Type B pancreatic cell (in vitro differentiated cells): Measurements from ENCODE around the gene ZFYVE19. TPM values are rescaled to one million over a fixed set of nuclear protein-coding genes. Genes with fewer than 3 reads are reported as not detected.

Source experiments
- DNase-seq: peaks from one replicate; pipeline ENCODE4 v3.0.0; 2021; ENCODE audit warnings: mixed read lengths; ENCODE audit not compliant: unreplicated experiment; ENCODE audit errors: extremely low spot score
- H3K27ac Mint-ChIP-seq: 2 replicates; pipeline ENCODE4 v1.8.0; 2021; ENCODE audit warnings: mild to moderate bottlenecking, mixed read lengths
- H3K27me3 Mint-ChIP-seq: 2 replicates; pipeline ENCODE4 v1.8.0; 2021; ENCODE audit warnings: mixed read lengths
- H3K36me3 Mint-ChIP-seq: 2 replicates; pipeline ENCODE4 v1.8.0; 2021; ENCODE audit warnings: mixed read lengths
- H3K4me1 Mint-ChIP-seq: one replicate; pipeline ENCODE4 v1.8.0; 2021; ENCODE audit warnings: mixed read lengths; ENCODE audit not compliant: unreplicated experiment
- H3K4me3 Mint-ChIP-seq: 2 replicates; pipeline ENCODE4 v1.8.0; 2021; ENCODE audit warnings: mild to moderate bottlenecking, mixed read lengths
- H3K9me3 Mint-ChIP-seq: 2 replicates; pipeline ENCODE4 v1.8.0; 2021; ENCODE audit warnings: mixed read lengths
- CTCF ChIP-seq: fragments of 200-600 bp; sonication (generic); conservative IDR thresholded peaks from 2 replicates; pipeline ENCODE4 v1.5.0; 2021; ENCODE audit warnings: antibody characterized with exemption, mild to moderate bottlenecking
- total RNA-seq: library from RNA; stranded (reverse); gene quantifications from 2 replicates; pipeline ENCODE4 v1.2.1, GENCODE V29; 2021; ENCODE audit warnings: low replicate concordance

The ZFYVE19 gene
- total RNA-seq, 1 donor from 2014 or later: 31.6 TPM

- no peak for DNase-seq
- peaks cover 7% of the 10 kb centered on the region for H3K36me3 Mint-ChIP-seq
- no peaks in the 10 kb centered on the region for H3K9me3 Mint-ChIP-seq
- H3K27ac Mint-ChIP-seq: peak overlapping the region; percentile 93
- H3K27me3 Mint-ChIP-seq: peaks cover 46% of the 10 kb centered on the region
- peaks cover 12% of the 10 kb centered on the region for H3K4me1 Mint-ChIP-seq
- H3K4me3 Mint-ChIP-seq: peak overlapping the region; percentile 88
- no peak for TF ChIP-seq CTCF
Measured at GRCh38 chr15:40843261-40843884, 36.5 kb downstream of the ZFYVE19 start.

GRCh38 chr15:40843885-40844695, 37.2 kb downstream of the ZFYVE19 start, which contains the start of gene SPINT1:
Gene SPINT1, plus strand, starts transcription at chr15:40844048. Its CDS starts 507 bp downstream, at chr15:40844555.
- Mint-ChIP-seq H3K9me3 (no peaks in the 10 kb centered on the region), H3K27ac (peak within 1 kb of the TSS; percentile 98), H3K4me3 (peak within 1 kb of the TSS; percentile 98), H3K27me3 (peaks cover 46% of the 10 kb centered on the region), H3K36me3 (peaks cover 7% of the 10 kb centered on the region), H3K4me1 (peaks cover 12% of the 10 kb centered on the region)
- TF ChIP-seq CTCF: no peak
- no peak for DNase-seq

- H3K27me3 Mint-ChIP-seq: peaks cover 46% of the 10 kb centered on the region
- peaks cover 12% of the 10 kb centered on the region for H3K4me1 Mint-ChIP-seq
- peak overlapping the region; percentile 98 for H3K27ac Mint-ChIP-seq
- no peaks in the 10 kb centered on the region for H3K9me3 Mint-ChIP-seq
- DNase-seq: no peak
- peaks cover 7% of the 10 kb centered on the region for H3K36me3 Mint-ChIP-seq
- no peak for TF ChIP-seq CTCF
- peak overlapping the region; percentile 98 for H3K4me3 Mint-ChIP-seq
Measured at GRCh38 chr15:40844696-40845030, 37.8 kb downstream of the ZFYVE19 start.

GRCh38 chr15:40845036-40845435, 38.1 kb downstream of the ZFYVE19 start:
- H3K36me3 Mint-ChIP-seq: peaks cover 7% of the 10 kb centered on the region
- peak overlapping the region; percentile 98 for H3K4me3 Mint-ChIP-seq
- H3K9me3 Mint-ChIP-seq: no peaks in the 10 kb centered on the region
- peak overlapping the region; percentile 98 for H3K27ac Mint-ChIP-seq
- DNase-seq: no peak
- peaks cover 12% of the 10 kb centered on the region for H3K4me1 Mint-ChIP-seq
- TF ChIP-seq CTCF: no peak
- H3K27me3 Mint-ChIP-seq: peaks cover 45% of the 10 kb centered on the region

GRCh38 chr15:40845511-40846284, 38.8 kb downstream of the ZFYVE19 start:
- DNase-seq: no peak
- no peak for TF ChIP-seq CTCF
- H3K36me3 Mint-ChIP-seq: peaks cover 7% of the 10 kb centered on the region
- peak overlapping the region; percentile 98 for H3K4me3 Mint-ChIP-seq
- peaks cover 12% of the 10 kb centered on the region for H3K4me1 Mint-ChIP-seq
- peak overlapping the region; percentile 98 for H3K27ac Mint-ChIP-seq
- peaks cover 42% of the 10 kb centered on the region for H3K27me3 Mint-ChIP-seq
- H3K9me3 Mint-ChIP-seq: no peaks in the 10 kb centered on the region
